NCI-H2196 (cell line): ENCODE data around the gene ZNF763.
A peak's percentile ranks its signal among the peaks of the same experiment; 100 is the strongest.
"Not testable (repeated sequence)": the region's sequence is repeated elsewhere in the genome, so short reads cannot be mapped to it uniquely, and the experiment has no call there.

ENCODE experiments used
- DNase-seq: peaks from one replicate; lab custom pipeline; 2025; ENCODE audit not compliant: unreplicated experiment; lab: John Stamatoyannopoulos, UW

Gene ZNF763

DNA sequence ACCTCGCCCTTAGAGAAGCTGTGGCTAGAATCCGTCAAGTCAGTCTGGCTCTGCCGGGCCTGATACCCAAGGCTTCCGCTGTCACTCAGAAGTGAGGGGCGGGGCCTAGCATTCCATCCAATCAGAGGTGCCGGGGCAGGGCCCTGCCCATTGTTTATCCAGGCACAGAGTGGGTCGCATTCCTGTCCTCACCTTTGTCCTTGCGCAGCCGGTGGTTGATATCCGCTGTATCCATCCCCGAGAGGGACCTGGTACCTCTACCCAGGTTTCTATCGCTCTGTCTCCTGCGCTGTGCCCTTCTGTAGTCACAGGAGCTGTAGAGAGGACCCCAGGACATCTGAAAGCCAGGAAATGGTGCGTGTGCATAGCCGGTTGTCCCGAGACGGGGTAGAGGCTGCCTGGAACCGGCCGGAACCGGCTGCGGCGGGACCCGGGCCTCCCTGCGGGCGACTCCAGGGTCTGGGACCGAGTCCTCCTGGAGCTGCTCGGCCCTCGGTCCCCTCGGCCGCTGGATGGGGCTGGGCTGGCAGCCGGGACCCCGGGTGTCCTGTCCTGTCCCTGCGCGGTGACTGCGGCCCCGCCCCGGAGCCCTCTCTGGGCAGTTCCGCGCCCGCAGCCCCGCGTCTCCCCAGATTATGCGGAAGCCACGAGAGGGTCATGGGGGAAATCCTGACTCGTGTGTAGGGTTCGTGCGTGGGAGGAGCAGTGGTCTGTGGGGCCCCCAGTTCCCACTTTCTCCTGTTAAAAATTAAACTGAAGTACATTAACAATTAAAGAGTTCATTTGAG, at the start of gene ZNF763:
TSS of gene ZNF763 (plus strand) at position 183 of the 788 bp plus-strand sequence. CDS start at position 352, 169 bp downstream.
- DNase-seq = peak; percentile 77

DNA sequence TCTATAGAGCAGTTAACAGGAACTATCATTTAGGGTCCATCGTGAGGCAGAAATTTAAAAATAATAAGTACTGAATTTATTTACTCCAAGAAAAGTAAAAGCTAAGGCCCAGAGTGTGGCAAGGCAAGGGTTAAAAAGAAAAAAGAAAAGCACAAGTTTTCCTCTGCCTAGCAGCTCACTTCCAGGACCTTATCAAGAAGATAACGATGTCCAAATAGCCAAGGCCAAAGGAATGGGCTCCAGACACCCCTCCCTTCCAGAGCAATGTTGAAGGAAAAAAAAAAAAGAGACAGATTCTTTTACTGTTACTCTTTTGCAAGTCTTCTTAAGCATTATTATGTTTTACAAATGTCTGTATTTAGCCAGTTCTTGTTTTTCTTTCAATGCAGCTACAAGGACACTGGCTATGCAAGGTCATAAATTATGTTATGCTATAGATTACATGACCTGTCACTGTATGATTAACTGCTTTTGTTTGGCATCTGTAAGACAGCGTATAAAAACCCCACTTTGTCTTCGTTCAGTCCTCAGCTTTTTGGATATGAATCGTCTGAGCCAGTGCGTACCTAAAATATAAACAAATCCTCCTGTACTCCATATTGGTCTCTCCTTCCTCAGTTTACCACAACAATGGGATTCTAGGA, 42.9 kb upstream of the ZNF763 start:
- no peak for DNase-seq

DNA sequence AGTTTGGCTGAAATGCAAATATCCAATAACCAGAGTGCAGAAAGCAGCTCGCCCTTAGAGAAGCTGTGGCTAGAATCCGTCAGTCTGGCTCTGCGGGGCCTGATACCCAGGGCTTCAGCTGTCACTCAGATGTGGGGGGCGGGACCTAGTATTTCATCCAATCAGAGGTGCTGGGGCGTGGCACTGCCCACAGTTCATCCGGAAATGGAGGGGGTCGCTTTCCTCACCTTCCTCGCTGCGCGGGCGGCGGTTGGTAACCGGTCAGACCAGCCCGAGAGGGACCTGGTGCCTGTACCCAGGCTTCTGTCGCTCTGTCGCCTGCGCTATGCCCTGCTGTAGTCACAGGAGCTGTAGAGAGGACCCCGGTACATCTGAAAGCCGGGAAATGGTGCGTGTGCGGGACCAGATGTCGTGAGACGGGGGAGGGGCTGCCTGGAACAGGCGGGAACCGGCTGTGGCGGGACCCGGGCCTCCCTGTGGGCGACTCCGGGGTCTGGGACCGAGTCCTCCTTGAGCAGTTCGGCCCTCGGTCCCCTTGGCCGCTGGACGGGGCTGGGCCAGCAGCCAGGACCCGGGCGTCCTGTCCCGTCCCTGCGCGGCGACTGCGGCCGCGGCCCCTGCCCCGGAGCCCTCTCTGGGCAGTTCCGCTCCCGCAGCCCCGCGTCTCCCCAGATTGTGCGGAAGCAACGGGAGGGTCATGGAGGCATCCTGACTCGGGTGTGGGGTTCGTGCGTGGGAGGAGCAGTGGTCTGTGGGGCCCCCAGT, 39.8 kb upstream of the ZNF763 start, which contains the start of gene ZNF700:
TSS of gene ZNF700 (plus strand) at position 222 of the 765 bp plus-strand sequence. CDS start at position 326, 104 bp downstream.
- peak; percentile 94 for DNase-seq

DNA sequence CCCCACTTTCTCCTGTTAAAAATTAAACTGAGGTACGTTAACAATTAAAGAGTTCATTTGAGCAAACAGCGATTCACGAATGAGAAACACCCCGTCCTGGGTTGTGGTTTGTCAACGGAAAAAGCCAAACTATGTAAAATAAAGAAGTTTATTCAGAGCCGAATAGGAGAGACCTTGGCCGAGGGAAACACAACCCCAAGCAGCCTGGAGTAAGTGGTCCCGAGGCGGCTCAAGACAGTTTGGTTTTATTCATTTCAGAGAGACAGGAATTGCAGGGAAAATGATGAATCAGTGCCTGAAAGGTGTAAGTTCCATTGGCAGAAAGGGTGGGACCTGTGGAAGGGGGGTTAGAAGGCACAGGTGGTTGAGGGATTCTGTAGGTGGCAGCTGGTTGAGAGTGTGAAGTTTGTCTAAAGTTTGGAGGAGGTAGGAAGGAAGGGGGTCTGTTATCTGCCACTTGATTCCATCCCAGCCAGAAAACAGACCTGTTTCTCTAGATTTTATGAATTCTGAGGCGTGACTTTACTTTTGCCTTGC, 39.1 kb upstream of the ZNF763 start:
- DNase-seq = not testable (repeated sequence)

DNA sequence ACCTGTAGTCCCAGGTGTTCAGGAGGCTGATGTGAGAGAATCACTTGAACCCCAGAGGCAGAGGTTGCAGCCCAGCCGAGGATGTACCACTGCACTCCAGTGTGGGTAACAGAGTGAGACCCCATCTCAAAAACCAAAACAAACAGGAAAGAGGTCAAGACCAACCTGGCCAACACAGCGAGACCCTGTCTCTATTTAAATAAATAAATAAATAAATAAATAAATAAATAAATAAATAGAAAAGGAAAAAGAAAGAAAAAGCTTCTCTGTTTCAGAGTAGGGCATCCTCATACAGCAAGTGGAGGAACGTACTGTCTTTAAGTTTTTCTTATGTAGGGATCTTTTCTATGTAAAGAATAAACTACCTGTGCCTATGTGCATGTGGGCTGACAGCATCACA, 37.6 kb upstream of the ZNF763 start:
- DNase-seq = no peak

DNA sequence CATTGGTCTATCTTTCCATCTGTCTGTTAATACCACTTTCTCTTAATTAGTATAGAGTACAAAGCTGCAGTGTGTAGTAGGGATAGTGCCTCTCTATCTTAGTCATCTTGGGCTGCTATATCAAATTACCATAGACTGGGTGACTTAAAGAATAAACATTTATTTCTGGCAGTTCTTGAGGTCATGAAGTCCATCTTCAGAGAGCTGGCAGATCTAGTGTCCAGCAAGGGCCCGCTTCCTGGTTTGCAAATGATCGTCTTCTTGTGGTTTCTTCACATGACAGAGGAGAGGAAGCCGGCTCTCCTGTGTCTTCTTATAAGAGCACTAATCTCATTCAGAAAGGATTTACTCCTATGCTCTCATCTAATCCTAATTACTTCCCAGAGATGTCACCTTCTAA, 33.8 kb upstream of the ZNF763 start:
- DNase-seq = no peak

DNA sequence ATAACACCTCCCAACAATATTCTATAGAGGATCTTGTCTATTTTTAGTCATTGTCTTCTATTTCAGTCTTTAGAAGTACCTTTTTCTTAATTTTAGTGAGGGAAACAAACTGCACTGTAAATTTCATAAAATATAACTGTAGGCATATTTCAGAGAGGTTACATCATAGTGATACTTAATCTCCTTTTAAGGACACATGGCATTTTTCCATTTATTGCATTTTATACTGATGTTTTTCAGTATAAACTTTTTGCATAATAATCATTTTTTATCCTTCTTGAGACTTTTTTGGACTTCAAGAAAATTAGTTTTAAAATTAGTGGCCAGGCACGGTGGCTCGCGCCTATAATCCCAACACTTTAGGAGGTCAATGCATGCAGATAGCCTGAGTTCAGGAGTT, 33.3 kb upstream of the ZNF763 start:
- DNase-seq = no peak

DNA sequence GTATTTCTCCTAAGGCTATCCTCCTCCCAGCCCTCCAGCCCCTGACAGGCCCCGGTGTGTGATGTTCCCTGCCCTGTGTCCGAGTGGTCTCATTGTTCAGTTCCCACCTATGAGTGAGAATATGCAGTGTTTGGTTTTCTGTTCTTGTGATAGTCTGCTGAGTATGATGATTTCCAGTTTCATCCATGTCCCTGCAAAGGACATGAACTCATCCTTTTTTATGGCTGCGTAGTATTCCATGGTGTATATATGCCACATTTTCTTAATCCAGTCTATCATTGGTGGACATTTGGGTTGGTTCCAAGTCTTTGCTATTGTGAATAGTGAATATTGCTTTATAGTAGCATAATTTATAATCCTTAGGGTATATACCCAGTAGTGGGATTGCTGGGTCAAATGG, 29.0 kb upstream of the ZNF763 start:
- not testable (repeated sequence) for DNase-seq

DNA sequence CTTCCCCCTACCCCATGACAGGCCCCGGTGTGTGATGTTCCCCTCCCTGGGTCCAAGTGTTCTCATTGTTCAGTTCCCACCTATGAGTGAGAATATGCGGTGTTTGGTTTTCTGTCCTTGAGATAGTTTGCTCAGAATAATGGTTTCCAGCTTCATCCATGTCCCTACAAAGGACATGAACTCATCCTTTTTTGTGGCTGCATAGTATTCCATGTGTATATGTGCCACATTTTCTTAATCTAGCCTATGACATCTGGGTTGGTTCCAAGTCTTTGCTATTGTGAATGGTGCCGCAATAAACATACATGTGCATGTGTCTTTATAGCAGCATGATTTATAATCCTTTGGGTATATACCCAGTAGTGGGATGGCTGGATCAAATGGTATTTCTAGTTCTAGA, 26.5 kb upstream of the ZNF763 start:
- DNase-seq = not testable (repeated sequence)

DNA sequence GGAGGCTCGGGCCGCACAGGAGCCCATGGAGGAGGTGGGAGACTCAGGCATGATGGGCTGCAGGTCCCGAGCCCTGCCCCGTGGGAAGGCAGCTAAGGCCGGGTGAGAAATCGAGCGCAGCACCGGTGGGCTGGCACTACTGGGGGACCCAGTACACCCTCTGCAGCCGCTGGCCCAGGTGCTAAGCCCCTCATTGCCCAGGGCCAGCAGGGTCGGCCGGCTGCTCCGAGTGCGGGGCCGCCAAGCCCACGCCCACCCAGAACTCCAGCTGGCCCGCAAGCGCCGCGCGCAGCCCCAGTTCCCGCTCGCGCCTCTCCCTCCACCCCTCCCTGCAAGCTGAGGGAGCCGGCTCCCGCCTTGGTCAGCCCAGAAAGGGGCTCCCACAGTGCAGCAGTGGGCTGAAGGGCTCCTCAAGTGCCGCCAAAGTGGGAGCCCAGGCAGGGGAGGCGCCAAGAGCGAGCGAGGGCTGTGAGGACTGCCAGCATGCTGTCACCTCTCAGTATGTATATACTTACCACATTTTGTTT, 23.4 kb upstream of the ZNF763 start:
- not testable (repeated sequence) for DNase-seq

DNA sequence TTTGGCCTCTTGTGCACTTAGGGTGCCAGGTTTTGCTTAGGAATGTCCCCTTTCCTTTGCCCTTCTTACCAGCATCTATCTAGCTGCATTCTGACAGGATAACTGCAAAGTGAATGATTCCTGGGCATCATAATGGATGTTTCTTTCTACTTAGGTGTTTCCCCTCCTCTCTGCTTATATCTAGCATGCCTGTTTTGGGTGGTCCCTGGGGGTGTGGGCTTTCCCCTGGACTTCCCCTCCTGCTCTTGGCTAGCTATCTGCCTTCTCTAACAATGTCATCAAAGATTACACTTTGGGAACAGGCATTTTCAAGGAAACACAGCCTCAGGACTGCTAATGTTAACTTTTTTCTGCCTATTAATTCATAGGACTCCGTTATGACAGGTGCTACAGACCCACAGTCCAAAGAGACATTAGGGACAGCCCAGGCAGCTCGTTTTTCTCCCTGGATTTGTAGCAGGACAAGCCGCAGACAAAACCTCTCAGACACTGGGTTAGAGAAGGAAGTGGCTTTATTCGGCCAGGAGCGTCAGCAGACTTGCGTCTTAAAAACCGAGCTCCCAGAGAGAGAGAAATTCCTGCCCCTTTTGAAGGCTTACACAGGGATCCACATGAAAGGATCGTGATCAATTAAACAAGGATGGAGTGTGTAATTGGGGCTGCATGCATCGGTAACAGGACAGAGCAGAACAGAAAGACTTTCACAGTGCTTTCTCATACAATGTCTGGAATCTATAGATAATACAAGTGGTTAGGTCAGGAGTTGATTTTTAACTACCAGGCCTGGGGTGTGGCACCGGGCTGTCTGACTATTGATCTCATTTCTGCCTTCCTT, 22.6 kb upstream of the ZNF763 start:
- no peak for DNase-seq

DNA sequence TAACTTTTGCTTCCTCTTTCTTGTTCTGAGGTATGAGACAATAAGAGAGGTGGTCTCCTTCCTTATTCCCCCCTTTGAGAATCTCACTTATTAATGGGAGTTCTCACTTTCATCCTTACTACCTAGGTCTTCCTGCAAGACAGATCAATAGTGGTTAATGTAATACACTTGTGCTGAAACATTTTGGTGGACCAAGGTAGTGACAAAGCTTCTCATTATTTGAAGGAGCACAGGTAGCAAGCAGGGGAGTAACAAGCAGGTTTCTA, 22.1 kb upstream of the ZNF763 start:
- no peak for DNase-seq

DNA sequence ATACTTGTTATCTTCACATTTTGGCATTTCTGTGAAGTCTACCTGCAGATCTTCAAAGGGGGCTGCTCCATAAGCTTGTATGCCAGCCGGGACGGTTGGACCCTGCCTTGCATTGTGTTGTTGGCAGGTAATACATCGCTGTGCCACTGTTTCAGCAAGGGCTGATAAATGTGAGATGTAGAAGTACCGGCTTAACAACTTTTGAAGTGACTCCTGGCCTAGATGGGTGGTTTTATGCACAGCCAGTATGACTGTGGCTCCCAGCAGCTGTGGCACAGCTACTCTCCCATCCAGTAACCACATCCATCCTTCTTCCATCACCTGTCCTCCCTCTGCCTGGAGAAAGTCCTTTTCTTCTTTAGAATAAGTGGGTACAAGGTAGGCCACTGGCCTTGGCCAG, 20.2 kb upstream of the ZNF763 start:
- no peak for DNase-seq

DNA sequence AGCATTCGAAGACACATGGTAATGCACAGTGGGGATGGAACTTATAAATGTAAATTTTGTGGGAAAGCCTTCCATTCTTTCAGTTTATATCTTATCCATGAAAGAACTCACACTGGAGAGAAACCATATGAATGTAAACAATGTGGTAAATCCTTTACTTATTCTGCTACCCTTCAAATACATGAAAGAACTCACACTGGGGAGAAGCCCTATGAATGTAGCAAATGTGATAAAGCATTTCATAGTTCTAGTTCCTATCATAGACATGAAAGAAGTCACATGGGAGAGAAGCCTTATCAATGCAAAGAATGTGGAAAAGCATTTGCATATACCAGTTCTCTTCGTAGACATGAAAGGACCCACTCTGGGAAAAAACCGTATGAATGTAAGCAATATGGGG, 16.2 kb upstream of the ZNF763 start:
- no peak for DNase-seq

DNA sequence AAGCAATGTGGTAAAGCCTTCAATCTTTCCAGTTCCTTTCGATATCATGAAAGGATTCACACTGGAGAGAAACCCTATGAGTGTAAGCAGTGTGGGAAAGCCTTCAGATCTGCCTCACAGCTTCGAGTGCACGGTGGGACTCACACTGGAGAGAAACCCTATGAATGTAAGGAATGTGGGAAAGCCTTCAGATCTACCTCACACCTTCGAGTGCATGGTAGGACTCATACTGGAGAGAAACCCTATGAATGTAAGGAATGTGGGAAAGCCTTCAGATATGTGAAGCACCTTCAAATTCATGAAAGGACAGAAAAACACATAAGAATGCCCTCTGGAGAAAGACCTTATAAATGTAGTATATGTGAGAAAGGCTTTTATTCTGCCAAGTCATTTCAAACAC, 15.6 kb upstream of the ZNF763 start:
- DNase-seq = no peak

DNA sequence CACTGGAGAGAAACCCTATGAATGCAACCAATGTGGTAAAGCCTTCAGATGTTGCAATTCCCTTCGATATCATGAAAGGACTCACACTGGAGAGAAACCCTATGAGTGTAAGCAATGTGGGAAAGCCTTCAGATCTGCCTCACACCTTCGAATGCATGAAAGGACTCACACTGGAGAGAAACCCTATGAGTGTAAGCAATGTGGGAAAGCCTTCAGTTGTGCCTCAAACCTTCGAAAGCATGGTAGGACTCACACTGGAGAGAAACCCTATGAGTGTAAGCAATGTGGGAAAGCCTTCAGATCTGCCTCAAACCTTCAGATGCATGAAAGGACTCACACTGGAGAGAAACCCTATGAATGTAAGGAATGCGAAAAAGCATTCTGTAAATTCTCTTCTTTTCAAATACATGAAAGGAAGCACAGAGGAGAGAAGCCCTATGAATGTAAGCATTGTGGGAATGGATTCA, 15.2 kb upstream of the ZNF763 start:
- DNase-seq = not testable (repeated sequence)

DNA sequence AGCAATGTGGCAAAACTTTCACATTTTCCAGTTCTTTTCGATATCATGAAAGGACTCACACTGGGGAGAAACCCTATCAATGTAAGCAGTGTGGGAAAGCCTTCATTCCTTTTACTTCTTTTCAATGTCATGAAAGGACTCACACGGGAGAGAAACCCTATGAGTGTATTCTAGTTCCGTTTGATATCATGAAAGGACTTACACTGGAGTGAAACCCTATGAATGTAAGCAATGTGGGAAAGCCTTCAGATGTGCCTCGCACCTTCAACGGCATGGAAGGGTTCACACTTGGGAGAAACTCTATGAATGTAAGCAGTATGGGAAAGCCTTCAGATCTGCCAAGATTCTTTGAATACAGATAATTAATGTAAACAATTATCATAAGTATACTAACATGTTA, 14.5 kb upstream of the ZNF763 start:
- no peak for DNase-seq

DNA sequence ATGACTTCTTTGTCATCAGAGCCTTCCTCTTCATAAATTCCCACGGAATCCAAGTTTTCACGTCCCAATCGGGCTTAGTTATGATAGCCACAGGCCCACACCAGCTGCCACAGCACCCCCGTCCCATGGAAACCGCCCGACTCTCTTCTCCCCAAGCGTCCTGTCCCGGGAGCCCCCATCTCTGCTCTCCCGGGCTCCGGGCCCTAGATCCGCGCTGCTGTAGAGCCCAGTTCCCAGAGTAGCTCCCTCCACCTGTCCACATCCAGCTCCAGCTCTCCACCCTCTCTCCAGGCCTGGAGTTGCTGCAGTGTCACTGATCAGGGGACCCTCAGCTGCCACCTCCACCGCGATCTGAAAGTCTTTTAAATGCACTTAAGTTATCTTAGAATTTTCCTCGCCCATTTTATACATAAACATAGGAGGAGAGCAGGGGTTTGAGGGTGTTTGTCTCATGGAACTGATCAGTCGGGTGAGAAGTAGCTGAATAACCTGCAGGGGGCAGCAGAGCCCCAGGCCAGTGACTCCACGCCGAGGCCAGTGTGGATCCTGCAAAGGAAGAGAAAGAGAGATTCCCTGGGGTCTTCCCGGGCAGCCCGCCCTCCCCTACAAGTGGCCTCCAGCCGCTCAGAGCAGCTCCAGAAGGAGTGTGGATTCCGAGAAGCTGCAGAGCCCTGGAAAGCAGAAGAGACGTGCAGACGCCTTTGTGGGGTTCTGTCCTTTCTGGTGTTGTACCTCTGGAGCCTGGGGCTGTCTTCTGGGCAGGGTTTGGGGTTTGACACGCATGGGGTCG, 1.1 kb upstream of the ZNF763 start:
- DNase-seq = peak; percentile 60

DNA sequence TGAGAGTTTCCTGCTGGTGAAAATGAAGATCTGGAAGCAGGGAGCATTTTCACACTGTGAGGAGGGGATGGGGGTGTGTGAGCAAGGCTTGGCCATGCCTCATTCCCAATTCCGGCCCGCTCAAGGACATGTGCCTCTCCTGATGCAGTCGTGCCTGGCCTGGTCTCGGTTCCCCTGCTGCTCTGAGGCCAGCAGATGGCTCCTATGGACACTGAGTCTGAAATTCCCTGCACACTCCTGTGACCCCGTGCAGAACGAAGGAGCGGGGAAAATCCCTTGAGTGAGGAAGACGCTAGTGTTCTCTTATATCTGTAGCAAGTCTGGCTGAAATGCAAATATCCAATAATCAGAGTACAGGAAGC, 363 bp upstream of the ZNF763 start:
- no peak for DNase-seq

DNA sequence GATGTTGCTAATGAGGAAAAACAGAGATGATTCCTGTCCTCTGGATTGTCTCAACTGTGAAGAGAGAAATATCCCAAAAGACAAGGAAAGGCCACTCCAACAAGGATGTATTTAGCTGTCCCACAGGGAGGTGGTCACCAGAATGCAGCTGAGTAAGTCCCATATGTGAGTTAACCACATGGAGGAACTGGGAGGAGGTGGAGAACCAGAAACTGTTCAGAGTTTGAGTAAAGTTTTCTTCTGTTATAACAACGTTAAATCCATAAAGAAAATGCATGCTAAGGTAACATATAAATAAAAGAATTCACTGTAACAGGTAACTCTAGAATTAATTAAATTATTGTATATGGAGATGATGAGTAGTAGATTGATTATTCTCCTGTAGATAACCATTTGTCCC, 5.3 kb downstream of the ZNF763 start:
- no peak for DNase-seq
